COLO829 (cell line): ENCODE data around the gene LRP6.
"Not testable (repeated sequence)": the region's sequence is repeated elsewhere in the genome, so short reads cannot be mapped to it uniquely, and the experiment has no call there.

Experiments used
- DNase-seq: peaks from one replicate; pipeline ENCODE4 v3.0.0; 2012; ENCODE audit warnings: low spot score

The LRP6 gene

DNA sequence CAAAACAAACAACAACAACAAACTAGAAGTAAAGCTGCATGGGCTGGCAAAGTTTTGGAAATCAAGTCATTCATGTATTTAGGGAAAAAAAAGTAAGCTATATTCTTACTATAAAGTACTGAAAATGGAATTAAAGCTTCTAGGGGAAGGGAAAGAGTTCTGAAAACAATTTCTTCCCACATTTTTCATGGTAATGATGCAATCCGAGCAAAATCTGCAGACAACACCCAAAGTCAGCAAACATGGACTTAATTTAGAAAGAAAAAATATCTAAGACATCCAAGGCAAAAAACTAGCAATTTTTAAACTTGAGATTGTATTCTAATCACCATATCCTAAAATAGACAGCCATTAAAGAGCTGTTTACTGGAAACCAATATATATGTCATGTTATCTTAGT, 86.3 kb downstream of the LRP6 start:
- DNase-seq: no peak

DNA sequence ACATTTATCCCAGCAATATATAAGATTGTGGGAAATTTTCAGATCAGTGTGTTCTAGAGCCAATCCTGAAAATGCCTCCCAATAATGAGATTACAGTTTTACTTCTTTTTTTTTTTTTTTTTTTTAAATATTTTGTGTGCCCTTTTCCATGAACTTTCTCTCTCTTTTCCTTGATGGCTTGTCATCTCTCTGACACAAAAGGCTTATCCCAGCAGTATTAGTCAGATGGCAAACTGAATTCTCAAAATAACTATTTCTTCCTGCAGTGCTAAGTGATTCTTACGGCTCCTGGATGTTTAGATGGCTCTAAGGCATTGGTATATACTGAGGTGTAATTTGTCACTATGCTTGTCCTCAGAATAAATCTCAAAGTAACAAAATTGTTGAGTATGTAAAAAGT, 86.7 kb downstream of the LRP6 start:
- no peak for DNase-seq

DNA sequence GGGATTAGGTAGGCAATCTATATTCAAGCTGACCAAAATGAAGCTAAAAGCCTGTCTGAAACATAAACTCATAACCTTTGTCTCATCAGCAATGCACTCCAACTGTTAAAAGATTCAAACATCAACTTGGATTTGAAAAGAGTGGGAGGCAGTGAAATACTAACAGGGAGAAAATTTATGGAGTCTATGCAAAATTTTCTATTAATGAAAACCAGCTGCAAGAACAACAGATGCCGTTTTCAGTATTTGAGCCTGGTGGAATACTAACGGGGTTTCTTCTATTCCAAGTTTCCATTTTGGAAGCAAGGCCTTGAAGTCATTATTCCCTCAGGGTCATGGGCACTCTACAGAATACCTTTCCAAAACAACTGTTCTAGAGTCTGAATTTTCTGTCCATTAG, 88.3 kb downstream of the LRP6 start:
- no peak for DNase-seq

DNA sequence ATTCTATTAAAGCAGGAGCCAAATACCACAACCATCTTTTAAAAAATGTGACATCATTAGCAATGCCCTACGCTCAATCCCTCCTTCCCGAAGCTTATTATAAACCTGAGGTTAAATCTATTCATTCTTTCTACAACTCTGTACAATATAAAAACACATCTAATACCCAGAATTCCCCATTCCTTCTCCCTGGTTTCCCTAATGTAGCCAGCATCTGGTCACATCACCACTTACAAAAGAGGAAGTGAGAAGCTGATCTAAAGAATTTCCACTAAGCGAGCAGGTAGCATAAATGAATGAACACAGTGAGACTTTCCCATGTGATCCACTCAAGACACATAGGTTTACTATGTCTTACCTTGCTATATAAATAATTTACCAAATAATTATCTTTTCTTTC, 90.4 kb downstream of the LRP6 start:
- DNase-seq: no peak

DNA sequence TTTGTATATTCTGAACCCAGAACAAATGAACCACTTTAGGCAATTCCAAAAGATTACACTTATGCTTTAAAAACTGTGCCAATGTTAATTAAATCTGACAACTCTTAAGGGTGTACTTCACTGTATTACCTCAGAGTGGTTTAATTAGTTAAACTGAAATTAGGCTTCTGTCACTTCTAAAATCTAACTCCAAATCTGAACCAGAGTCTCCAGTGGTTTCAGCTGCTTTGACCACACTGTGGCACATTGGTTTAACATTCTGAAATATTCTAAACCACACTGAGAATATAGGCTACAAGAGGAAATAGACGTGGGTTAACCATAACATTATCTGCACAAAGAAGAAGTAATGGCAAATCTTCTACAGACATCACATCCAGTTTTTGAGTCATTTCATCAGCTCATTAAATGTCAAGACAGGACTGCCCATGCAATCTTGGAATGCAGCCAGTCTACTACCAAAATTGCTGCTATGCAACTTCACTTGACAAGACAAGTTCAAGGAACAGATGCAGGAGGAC, 94.8 kb downstream of the LRP6 start:
- DNase-seq: no peak

DNA sequence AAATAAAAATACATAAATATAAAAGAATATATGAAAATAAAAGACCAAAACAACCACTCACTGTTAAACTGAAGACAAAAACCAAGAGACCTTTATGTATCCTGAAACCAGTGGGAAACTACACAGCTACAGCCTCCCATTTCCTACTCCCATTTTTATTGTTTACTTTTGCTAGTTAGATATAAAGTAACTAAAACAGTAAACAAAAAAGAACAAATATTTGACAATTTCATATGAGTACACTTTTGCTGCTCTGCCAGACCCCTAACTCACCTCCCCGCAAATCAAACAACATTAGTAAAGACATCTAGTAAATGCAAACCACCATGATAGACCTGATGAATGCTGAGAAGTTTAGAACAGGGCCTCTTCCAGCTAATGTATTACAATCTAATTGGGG, 99.0 kb downstream of the LRP6 start:
- DNase-seq: no peak

DNA sequence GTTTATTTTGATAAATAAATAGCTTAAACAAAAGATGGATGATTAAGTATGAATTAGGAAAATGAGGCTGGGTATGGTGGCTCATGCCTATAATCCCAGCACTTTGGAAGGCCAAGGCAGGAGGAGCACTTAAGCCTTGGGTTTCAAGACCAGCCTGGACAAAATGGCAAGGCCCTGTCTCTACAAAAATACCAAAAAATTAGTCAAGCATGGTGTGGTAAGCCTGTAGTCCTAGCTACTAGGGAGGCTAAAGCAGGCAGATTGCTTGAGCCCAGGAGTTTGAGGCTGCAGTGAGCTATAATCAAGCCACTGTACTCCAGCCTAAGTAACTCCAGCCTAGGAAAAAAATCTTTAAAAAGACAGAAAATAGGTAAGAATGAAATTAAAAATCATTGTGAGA, 100.1 kb downstream of the LRP6 start:
- DNase-seq: no peak

DNA sequence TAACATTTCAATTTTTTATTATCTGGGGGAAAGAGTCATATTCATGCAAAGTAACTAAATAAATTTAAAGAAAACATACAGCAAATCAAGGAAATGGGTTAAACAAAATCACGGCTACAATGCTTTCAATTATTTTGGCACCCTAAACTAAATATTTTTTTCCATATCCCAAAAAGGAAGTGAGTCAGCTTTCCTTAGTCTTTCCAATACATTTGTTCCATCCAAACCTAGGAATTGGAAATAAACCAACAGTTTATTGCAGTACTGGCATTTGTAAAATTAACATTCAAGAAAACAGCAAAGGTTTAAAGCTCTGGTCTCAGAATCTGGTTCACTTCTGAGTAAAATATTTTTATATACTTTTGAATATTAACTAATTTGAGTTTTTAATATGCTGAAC, 106.9 kb downstream of the LRP6 start:
- DNase-seq: no peak

DNA sequence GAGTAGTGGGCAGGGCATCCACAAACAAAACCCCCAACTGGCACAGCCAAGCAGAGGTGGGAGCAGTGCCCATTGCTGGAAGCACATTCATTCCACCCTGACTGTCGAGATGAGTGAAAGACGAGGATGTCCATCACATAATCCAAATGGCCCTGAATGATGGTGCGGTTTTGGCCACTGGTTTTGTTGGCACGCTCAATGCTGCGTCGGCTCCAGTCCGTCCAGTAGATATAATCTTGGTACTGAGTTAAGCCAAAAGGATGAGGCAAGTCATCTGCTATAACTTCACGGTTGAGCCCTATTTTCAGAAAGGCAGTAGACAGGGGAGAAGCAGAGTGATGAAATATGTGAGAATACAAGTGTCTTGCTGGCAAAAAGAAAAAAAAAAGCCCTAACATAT, 108.0 kb downstream of the LRP6 start:
- no peak for DNase-seq

DNA sequence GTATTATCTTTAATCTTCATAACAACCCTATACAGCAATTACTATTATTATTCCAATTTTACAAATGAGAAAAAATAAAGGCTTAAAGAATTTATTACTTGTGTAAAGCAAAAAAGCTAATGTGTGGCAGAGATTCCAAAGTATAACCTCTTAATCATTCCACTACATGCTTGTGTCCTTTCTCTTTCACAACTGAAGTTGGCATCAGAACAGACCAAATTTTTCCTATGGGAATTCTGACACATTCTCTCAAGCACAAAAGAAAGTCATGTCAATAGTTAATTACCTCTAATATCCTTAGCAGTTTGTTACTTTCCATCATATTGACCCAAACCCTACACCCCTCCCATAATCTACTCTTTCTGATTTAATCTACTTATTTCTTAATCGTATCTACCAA, 109.4 kb downstream of the LRP6 start:
- DNase-seq: no peak

DNA sequence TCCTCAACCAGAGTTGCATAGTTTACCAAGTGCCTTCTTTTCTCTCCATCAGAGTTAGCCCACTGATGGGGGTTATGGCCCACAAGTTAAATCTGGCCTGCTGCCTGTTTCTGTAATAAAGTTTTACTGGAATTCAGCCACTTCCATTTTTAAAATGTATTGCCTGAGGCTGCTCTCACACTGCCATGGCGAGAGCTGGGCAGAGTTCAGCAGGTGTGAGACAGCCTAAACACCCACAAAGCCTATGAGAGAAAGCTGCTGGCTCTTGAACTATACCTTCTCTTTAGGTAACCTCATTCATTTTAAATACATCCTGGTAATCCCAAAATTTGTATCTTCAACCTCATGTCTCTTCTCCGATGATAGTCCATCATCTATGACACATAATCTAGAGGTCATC, 110.0 kb downstream of the LRP6 start:
- DNase-seq: no peak

DNA sequence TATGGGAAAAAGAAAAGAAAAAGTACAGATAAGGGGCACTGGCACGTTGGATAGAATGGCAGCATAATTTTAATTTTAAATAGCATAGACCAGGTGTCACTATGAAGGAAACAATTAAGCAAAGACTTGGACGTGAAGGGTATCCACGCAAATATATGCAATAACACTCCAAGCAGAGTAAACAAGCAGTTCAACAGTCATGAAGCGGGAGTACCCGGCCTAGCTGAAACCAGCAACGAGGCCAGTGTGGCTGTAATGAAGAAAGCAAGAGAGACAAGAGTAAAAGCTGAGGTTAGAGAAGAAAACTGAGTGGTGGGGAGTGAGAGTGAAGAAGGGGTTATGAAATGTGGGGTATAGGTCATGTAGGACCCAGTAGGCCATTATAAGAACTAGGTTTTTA, 110.7 kb downstream of the LRP6 start:
- DNase-seq: no peak

DNA sequence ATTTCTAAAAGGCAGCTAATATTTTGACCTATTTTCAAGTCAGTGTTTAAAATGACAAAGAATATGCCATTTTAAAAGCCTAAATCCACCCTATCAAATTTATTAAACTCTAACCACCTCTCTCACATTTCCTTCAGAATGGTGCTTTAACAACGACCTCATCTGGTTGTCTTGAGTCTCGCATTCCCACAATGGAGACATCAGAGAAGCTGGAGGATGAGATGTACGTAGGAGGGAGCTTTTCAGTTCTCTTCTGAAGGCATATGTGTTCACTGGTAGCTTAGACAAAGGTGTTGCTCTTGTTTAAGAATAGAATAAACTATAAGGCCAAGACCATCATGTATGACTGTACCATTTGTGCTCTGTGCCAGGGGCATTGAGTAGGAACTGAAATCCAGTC, 113.2 kb downstream of the LRP6 start:
- no peak for DNase-seq

DNA sequence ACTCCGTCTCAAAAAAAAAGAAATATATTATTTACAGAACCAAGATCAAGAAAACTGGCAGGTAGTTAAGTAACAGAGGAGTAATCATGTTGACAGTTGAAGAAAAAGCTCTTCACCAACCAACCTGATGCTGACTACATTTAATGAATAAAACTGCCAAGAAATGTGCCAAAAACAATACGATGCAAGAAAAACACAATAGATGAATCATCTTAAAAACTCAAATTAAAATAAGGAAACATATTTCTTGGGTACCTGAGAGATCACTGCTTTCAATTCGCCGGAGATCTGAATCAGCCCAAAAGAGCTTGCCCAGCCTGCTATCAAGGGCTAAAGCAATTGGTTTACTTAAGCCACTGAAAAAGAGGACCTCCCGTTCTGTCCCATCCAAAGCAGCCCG, 119.7 kb downstream of the LRP6 start:
- no peak for DNase-seq

DNA sequence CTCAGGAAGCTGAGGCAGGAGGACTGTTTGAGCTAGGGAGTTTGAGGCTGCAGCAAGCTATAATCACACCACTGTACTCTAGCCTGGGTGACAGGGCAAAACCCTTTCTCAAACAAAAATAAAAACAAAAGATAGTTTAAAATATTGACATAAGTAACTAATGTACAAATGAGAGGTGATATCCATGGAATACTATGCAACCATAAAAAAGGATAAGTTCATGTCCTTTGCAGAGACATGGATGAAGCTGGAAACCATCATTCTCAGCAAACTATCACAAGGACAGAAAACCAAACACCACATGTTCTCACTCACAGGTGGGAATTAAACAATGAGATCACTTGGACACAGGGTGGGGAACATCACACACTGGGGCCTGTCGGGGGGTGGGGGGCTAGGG, 122.3 kb downstream of the LRP6 start:
- not testable (repeated sequence) for DNase-seq

DNA sequence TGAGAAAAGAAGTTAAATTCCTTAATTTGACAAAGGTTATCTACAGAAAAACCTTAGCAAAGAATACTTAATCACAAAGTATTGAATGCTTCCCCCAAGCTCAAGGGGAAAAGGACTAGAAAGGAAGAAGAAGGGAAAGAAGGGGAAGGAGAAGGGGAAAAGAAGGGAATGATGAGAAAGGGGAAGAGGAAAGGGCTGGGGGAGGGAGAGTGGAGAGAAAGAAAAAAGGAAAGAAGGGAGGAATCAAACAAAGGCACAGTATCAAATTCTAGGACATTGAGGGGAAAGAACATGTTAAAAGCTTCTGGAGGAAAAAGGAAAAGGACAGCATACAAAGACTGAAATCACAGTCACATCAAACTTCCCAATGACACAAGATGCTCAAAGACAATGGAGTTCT, 125.8 kb downstream of the LRP6 start:
- no peak for DNase-seq

DNA sequence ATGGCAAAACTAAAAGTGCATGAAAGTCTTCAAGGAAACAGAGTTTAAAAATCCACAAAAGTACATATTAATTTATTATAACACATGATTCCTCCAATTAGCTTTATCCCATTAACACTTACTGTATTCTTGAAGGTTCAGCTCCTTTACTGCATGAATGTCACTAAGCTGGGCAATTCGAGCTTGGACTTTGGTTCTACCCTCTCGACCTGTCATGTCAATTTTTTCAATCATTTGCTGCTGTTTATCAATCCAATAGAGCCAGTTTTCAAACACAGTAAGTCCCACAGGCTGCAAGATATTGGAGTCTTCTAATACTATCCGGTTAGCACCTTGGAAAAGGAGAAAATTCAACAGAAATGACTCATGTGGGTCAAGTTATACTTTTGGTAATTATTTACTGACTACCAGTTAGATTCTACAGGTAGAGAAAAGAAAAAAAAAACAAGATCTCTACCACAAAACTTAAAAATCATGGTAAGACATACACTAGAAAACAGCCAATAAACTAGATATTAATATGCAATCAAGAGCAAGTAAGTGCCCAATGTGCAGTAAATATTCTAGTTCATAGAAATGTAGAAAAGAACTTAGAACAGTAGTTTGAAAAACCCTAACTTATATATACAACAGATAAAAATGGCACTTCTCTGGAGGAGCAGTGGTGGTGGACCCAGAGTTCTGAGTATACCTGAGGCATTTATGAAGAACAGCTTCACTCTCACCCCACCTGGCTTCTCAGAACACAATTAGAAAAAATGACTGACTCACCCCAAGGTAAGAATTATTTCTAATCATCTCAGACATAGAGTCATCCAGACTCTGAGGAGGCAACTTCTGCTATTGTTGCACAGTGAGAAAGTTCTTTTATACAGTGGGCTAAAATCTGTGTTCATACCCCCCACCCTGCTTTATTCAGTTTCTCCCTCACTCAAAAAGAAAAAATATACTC, 128.4 kb downstream of the LRP6 start:
- no peak for DNase-seq

DNA sequence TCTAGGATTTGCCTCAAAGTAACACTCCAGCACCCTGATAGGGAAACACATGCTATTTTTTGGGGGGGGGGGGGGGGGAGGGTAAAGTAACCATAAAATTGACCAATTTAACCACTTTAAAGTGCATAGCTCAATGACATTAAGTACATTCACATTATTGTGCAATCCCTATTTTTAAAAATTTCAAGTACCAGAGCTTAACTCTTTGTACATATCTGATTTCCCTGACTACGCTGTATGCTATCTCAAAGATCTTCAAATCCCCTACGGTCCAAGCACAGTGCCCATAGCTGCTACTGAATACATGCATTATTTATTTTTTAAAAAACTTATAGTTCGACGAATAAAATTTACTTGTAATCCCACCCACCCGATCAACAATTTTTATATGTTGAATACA, 133.1 kb downstream of the LRP6 start:
- DNase-seq: no peak

DNA sequence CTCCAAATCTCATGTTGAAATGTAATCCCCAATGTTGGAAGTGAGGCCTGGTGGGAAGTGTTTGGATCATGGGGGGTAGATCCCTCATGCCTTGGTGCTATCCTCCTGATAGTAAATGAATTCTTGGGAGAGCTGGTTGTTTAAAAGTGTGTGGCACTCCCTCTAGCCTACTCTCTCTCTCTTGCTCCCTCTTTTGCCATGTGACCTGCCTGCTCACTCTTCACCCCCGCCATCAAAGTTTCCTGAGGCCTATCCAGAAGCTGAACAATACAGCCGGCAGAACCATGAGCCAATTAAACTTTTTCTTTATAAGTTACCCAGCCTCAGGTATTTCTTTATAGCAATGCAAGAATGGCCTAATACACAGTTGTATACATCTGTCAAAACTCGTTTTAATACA, 133.6 kb downstream of the LRP6 start:
- DNase-seq: no peak

DNA sequence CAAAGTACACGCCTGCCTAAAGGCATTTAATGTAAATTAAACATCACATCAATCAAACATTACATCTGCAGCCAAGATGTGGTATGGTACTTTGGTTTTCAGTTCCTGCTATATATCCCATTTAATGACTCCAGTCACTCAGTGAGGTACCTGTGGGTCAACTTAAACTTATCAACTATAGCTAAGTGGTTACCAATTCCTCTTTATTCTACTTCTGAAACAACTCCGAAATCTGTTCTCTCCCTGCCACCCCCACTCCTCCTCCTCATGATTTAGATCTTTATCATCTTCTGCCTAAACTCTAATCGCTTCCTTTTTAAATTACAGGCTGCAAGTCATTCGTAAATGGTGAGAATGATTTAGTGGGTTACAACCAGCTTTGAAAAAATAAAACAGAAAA, 138.2 kb downstream of the LRP6 start:
- no peak for DNase-seq

DNA sequence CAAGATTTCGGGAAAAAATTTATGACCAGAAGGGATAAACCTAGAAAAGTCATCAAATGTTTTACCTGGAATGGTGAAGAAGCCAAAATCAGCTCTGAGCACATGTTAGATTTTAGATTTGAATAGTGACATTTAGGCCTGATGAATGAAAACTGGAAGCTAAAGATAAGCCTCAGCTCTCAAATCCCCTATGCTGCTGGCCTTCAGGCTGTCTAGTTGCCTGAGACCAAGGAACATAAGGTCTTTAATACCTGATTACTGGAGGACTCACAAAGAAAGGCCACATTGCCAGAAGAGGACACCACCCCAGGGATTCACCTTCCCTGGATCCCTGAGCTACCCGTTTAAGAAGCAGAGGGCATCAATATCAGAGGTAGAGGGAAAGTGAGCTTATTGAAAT, 139.5 kb downstream of the LRP6 start:
- no peak for DNase-seq

DNA sequence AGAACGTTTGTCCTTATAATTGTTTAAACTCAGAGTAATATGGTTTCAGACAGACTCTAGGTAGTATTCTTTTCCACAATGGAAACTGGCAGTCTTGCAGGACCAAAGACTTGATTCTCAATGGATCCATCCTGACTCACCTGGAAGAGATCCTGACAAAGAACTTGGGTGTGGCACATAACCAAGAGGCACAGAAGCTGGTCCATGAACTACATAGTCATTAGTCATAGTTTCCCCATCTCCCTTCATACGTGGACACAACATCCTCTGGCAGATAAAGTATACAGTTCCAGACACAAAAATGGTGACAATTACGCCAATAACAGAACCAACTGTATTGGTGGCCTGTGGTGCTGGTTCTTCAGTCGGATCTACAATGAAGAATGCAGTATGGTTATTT, 140.3 kb downstream of the LRP6 start:
- no peak for DNase-seq

DNA sequence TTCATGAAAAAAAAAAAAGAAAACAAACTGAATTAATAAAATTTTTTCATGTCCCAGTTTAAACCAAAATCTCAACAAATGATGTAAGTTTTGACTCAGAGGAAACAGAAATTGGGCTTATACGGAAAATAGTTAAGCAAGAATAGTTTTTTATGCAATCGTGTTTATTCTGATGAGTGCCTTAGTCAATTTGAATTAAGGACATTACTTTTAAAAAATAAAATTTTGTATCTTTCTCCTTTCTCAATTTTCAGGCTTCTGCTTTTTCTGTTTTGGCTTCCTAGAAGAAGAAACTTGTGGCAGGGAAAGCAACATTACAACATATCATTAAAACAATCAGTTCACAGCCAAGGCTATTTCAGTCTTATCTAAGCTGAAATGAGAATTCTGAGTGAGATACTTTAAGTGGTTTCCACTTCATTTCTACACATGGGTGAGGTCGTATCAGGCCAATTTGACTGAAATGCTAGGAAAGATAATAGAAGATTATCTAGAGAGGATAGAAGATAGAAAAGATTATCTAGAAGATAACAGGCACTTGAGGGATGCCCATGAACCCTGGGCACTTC, 143.7 kb downstream of the LRP6 start:
- no peak for DNase-seq

DNA sequence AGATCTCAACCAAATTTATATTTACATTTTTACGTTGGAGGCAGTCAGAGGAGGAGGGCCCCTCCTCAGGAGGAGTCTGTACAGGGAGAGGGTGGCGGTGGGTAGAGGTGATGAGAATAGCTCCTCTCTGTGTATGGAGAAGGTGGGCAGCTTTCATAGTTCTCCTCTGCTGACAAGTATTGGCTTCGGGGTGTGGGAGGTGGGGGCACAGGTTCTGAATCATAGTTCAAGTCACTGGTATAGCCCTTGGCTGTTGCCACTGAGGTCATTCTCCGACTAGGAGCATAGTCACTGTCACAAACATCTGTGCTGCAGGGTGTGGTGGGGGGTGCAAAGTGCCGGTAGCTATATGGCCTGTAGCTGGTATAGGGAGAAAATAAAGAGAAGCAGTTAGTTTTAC, 145.8 kb downstream of the LRP6 start:
- DNase-seq: no peak
